HepG2 (cell line): ENCODE results near the gene DYDC2. TPM values are rescaled to one million over a fixed set of nuclear protein-coding genes. Genes with fewer than 3 reads are reported as not detected.

Experiments
- HNF4G ChIP-seq, 2 experiments: sonication (generic) in 1 of 2; formaldehyde crosslinking in 1 of 2; IDR thresholded peaks; 2 replicates each; pipeline versions ENCODE4 v1.4.0 to v1.6.1; 2011 to 2020; ENCODE audit warnings: borderline replicate concordance in 2 of 2, low read depth in 2 of 2, mild to moderate bottlenecking in 2 of 2, low read length in 1 of 2, missing genetic modification reagents in 1 of 2, moderate library complexity in 1 of 2
- TBX3 ChIP-seq: fragments of 450-650 bp; IDR thresholded peaks from 2 replicates; pipeline ENCODE4 v1.6.1; 2017; ENCODE audit warnings: antibody characterized with exemption, mild to moderate bottlenecking, inconsistent platforms, borderline replicate concordance
- ZNF432 ChIP-seq: sonication (generic); formaldehyde crosslinking; IDR thresholded peaks from 2 replicates; pipeline ENCODE4 v1.5.0; 2020; ENCODE audit warnings: missing genetic modification reagents, mild to moderate bottlenecking, borderline replicate concordance
- ZNF550 ChIP-seq: sonication (generic); formaldehyde crosslinking; IDR thresholded peaks from 2 replicates; pipeline ENCODE4 v1.4.0; 2020; ENCODE audit warnings: mild to moderate bottlenecking, missing genetic modification reagents, borderline replicate concordance
- polyA plus RNA-seq, 8 experiments: library from polyadenylated mRNA; depleted of rRNA in 3 of 8; stranded (reverse) in 7 of 8; unstranded in 1 of 8; fragments of >200 nt; fragmentation: Illumina TruSeq in 4 of 8; extraction: Trizol in 4 of 8; gene quantifications; 2 replicates each; pipeline versions ENCODE4 v1.2.1 to v1.2.3, GENCODE V29; 2011 to 2016; ENCODE audit warnings: low read depth in 4 of 8, missing spikeins in 1 of 8, mixed read lengths in 1 of 8; ENCODE audit not compliant: insufficient read depth in 1 of 8
- total RNA-seq, 5 experiments: library from RNA; depleted of rRNA; stranded (reverse); fragments of >200 nt; fragmentation: Illumina TruSeq; extraction: Trizol; gene quantifications; 2 replicates each; pipeline ENCODE4 v1.2.3, GENCODE V29; 2016; ENCODE audit warnings: low read depth in 1 of 5
- TF ChIP-seq, protein P1 (sequence below): sonication (generic); formaldehyde crosslinking; IDR thresholded peaks from 2 replicates; pipeline ENCODE4 v1.5.1; 2020; ENCODE audit warnings: mild to moderate bottlenecking, missing genetic modification reagents, moderate library complexity
- TF ChIP-seq, protein P2 (sequence below): sonication (generic); IDR thresholded peaks from 2 replicates; pipeline ENCODE4 v1.6.1; 2016; ENCODE audit warnings: low read depth, borderline replicate concordance
- TF ChIP-seq, protein P3 (sequence below): sonication (generic); formaldehyde crosslinking; IDR thresholded peaks from one replicate; pipeline ENCODE4 v1.5.1; 2020; ENCODE audit warnings: mild to moderate bottlenecking, missing genetic modification reagents; ENCODE audit errors: not compliant biosample characterization
- TF ChIP-seq, protein P4 (sequence below): sonication (generic); formaldehyde crosslinking; IDR thresholded peaks from 2 replicates; pipeline ENCODE4 v1.4.0; 2020; ENCODE audit warnings: mild to moderate bottlenecking, missing genetic modification reagents, borderline replicate concordance

Gene DYDC2
- total and polyA plus RNA-seq, 2 of the 13 experiments (the other 11 are each of a cell fraction or from before 2014, with no cell fraction given), result 0.98 to 2.3 TPM

DNA sequence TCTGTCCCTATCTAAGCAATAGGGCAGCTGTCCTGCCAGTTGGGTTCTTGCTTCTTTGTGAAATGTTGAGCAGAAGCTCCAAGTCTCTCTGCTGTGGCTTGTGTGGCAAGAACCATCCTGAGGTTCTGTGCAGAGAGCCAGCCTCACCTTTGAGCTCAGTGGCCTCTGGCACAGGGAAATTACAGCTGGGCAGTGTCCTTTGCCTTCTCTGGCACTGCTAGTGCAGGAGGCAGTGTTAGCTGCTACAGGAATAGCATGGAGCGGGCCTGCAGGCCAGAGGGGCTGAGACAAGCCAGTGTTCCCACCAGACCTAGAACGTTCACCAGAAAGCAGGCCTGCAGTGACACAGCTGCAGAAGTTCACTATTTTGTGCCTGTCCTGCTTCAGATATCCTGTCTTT lies 53.5 kb downstream of the DYDC2 start (continued):
- TF ChIP-seq, protein P1, sequence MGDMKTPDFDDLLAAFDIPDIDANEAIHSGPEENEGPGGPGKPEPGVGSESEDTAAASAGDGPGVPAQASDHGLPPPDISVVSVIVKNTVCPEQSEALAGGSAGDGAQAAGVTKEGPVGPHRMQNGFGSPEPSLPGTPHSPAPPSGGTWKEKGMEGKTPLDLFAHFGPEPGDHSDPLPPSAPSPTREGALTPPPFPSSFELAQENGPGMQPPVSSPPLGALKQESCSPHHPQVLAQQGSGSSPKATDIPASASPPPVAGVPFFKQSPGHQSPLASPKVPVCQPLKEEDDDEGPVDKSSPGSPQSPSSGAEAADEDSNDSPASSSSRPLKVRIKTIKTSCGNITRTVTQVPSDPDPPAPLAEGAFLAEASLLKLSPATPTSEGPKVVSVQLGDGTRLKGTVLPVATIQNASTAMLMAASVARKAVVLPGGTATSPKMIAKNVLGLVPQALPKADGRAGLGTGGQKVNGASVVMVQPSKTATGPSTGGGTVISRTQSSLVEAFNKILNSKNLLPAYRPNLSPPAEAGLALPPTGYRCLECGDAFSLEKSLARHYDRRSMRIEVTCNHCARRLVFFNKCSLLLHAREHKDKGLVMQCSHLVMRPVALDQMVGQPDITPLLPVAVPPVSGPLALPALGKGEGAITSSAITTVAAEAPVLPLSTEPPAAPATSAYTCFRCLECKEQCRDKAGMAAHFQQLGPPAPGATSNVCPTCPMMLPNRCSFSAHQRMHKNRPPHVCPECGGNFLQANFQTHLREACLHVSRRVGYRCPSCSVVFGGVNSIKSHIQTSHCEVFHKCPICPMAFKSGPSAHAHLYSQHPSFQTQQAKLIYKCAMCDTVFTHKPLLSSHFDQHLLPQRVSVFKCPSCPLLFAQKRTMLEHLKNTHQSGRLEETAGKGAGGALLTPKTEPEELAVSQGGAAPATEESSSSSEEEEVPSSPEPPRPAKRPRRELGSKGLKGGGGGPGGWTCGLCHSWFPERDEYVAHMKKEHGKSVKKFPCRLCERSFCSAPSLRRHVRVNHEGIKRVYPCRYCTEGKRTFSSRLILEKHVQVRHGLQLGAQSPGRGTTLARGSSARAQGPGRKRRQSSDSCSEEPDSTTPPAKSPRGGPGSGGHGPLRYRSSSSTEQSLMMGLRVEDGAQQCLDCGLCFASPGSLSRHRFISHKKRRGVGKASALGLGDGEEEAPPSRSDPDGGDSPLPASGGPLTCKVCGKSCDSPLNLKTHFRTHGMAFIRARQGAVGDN (CRISPR knock-in tag), result peak; percentile 55; the same call in 1 of the 2 replicates
- TF ChIP-seq, protein P2, sequence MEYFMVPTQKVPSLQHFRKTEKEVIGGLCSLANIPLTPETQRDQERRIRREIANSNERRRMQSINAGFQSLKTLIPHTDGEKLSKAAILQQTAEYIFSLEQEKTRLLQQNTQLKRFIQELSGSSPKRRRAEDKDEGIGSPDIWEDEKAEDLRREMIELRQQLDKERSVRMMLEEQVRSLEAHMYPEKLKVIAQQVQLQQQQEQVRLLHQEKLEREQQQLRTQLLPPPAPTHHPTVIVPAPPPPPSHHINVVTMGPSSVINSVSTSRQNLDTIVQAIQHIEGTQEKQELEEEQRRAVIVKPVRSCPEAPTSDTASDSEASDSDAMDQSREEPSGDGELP, result peak; percentile 19; the same call in 1 of the 2 replicates
- TF ChIP-seq, protein P3, sequence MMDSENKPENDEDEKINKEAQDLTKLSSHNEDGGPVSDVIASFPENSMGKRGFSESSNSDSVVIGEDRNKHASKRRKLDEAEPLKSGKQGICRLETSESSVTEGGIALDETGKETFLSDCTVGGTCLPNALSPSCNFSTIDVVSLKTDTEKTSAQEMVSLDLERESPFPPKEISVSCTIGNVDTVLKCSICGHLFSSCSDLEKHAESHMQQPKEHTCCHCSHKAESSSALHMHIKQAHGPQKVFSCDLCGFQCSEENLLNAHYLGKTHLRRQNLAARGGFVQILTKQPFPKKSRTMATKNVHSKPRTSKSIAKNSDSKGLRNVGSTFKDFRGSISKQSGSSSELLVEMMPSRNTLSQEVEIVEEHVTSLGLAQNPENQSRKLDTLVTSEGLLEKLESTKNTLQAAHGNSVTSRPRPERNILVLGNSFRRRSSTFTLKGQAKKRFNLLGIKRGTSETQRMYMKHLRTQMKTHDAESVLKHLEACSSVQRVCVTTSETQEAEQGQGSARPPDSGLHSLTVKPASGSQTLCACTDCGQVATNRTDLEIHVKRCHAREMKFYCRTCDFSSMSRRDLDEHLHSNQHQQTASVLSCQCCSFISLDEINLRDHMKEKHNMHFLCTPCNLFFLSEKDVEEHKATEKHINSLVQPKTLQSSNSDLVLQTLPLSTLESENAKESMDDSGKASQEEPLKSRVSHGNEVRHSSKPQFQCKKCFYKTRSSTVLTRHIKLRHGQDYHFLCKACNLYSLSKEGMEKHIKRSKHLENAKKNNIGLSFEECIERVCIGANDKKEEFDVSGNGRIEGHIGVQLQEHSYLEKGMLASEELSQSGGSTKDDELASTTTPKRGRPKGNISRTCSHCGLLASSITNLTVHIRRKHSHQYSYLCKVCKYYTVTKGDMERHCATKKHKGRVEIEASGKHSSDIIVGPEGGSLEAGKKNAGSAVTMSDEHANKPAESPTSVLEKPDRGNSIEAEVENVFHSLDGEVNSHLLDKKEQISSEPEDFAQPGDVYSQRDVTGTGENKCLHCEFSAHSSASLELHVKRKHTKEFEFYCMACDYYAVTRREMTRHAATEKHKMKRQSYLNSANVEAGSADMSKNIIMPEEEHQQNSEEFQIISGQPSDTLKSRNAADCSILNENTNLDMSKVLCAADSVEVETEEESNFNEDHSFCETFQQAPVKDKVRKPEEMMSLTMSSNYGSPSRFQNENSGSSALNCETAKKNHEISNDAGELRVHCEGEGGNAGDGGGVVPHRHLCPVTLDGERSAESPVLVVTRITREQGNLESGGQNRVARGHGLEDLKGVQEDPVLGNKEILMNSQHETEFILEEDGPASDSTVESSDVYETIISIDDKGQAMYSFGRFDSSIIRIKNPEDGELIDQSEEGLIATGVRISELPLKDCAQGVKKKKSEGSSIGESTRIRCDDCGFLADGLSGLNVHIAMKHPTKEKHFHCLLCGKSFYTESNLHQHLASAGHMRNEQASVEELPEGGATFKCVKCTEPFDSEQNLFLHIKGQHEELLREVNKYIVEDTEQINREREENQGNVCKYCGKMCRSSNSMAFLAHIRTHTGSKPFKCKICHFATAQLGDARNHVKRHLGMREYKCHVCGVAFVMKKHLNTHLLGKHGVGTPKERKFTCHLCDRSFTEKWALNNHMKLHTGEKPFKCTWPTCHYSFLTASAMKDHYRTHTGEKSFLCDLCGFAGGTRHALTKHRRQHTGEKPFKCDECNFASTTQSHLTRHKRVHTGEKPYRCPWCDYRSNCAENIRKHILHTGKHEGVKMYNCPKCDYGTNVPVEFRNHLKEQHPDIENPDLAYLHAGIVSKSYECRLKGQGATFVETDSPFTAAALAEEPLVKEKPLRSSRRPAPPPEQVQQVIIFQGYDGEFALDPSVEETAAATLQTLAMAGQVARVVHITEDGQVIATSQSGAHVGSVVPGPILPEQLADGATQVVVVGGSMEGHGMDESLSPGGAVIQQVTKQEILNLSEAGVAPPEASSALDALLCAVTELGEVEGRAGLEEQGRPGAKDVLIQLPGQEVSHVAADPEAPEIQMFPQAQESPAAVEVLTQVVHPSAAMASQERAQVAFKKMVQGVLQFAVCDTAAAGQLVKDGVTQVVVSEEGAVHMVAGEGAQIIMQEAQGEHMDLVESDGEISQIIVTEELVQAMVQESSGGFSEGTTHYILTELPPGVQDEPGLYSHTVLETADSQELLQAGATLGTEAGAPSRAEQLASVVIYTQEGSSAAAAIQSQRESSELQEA (CRISPR knock-in tag), result no peak
- TF ChIP-seq ZNF550 (CRISPR knock-in tag) (no peak), ZNF432 (no peak), HNF4G (IDR thresholded peaks at IDR 0.05; ENCODE audit: borderline replicate concordance, low read depth, low read length) (peak; percentile 21; the same call in 1 of the 2 replicates), HNF4G (CRISPR knock-in tag; IDR thresholded peaks at IDR 0.05; ENCODE audit: borderline replicate concordance, low read depth) (no peak), TBX3 (no peak)
- TF ChIP-seq, protein P4, sequence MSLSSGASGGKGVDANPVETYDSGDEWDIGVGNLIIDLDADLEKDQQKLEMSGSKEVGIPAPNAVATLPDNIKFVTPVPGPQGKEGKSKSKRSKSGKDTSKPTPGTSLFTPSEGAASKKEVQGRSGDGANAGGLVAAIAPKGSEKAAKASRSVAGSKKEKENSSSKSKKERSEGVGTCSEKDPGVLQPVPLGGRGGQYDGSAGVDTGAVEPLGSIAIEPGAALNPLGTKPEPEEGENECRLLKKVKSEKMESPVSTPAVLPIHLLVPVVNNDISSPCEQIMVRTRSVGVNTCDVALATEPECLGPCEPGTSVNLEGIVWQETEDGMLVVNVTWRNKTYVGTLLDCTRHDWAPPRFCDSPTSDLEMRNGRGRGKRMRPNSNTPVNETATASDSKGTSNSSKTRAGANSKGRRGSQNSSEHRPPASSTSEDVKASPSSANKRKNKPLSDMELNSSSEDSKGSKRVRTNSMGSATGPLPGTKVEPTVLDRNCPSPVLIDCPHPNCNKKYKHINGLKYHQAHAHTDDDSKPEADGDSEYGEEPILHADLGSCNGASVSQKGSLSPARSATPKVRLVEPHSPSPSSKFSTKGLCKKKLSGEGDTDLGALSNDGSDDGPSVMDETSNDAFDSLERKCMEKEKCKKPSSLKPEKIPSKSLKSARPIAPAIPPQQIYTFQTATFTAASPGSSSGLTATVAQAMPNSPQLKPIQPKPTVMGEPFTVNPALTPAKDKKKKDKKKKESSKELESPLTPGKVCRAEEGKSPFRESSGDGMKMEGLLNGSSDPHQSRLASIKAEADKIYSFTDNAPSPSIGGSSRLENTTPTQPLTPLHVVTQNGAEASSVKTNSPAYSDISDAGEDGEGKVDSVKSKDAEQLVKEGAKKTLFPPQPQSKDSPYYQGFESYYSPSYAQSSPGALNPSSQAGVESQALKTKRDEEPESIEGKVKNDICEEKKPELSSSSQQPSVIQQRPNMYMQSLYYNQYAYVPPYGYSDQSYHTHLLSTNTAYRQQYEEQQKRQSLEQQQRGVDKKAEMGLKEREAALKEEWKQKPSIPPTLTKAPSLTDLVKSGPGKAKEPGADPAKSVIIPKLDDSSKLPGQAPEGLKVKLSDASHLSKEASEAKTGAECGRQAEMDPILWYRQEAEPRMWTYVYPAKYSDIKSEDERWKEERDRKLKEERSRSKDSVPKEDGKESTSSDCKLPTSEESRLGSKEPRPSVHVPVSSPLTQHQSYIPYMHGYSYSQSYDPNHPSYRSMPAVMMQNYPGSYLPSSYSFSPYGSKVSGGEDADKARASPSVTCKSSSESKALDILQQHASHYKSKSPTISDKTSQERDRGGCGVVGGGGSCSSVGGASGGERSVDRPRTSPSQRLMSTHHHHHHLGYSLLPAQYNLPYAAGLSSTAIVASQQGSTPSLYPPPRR (CRISPR knock-in tag), result 0 out of 2 replicates have a peak, but pooled peaks have one; percentile 29
